ENCODE results near the gene ASAP3.

DNA sequence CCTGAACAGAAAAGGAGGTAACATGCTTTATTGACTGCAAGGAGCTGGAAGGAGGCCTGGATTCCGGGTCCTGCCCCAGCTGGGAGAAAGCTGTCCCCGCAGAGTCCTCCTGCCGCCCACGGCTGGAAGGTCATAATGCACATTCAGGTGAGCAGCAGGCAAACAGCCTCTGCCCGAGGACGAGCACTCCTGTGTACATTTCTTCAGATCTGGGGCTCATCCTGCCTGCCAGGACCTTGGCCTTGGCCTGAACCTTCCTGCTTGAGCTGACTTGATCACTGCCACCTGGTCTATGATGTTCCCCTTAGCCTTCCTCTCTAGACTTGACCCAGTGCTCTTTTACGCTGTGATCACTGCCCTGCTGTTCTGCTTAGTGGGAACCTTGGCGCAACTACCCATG lies 96.5 kb downstream of the ASAP3 start:
- TF ChIP-seq, protein P1, sequence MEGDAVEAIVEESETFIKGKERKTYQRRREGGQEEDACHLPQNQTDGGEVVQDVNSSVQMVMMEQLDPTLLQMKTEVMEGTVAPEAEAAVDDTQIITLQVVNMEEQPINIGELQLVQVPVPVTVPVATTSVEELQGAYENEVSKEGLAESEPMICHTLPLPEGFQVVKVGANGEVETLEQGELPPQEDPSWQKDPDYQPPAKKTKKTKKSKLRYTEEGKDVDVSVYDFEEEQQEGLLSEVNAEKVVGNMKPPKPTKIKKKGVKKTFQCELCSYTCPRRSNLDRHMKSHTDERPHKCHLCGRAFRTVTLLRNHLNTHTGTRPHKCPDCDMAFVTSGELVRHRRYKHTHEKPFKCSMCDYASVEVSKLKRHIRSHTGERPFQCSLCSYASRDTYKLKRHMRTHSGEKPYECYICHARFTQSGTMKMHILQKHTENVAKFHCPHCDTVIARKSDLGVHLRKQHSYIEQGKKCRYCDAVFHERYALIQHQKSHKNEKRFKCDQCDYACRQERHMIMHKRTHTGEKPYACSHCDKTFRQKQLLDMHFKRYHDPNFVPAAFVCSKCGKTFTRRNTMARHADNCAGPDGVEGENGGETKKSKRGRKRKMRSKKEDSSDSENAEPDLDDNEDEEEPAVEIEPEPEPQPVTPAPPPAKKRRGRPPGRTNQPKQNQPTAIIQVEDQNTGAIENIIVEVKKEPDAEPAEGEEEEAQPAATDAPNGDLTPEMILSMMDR (IDR thresholded peaks at IDR 0.05) = no peak
- TF ChIP-seq EP300 (IDR thresholded peaks at IDR 0.05) (no peak), POLR2A (IDR thresholded peaks at IDR 0.05) (no peak), POLR2AphosphoS5 (IDR thresholded peaks at IDR 0.05) (no peak)

All from upper lobe of left lung (tissue), 4 donors.